H1 (cell line): Measurements from ENCODE around the gene COQ8A. TPM values are rescaled to one million over a fixed set of nuclear protein-coding genes. Genes with fewer than 3 reads are reported as not detected.

Experiments
- CTCF ChIA-PET: fragments of 300-600 bp; sonication (Branson Sonifier 250); formaldehyde crosslinking; loops from one replicate; lab custom pipeline; 2021; ENCODE audit not compliant: partially characterized antibody; lab: Charles Lee
- POLR2A ChIA-PET: fragments of 300-600 bp; sonication (Branson Sonifier 250); formaldehyde crosslinking; loops from one replicate; lab custom pipeline; 2021; ENCODE audit warnings: inconsistent platforms; ENCODE audit not compliant: partially characterized antibody; lab: Charles Lee
- DNase-seq, 2 experiments: peaks; one replicate each; pipeline versions ENCODE4 v3.0.0 to v3.0.0-alpha.2; 2010 to 2022; ENCODE audit warnings: low spot score in 2 of 2, low read depth in 1 of 2, mixed read lengths in 1 of 2
- FAIRE-seq: peaks from 2 replicates; lab custom pipeline; 2011; peaks lifted over from hg19 to GRCh38; lab: Jason Lieb, UNC
- H2AFZ ChIP-seq: 2 replicates; pipeline ENCODE4 v1.8.1; 2012; ENCODE audit warnings: low read length, inconsistent platforms
- H2AK5ac ChIP-seq: 2 replicates; pipeline ENCODE4 v1.6.1; 2013; ENCODE audit warnings: low read depth, low read length
- H2BK120ac ChIP-seq: replicated peaks from 2 replicates; pipeline ENCODE3; 2013; ENCODE audit warnings: low read depth, low read length, inconsistent platforms
- H2BK12ac ChIP-seq: 2 replicates; pipeline ENCODE4 v1.6.1; 2013; ENCODE audit warnings: low read depth, low read length
- H2BK15ac ChIP-seq: 2 replicates; pipeline ENCODE4 v1.6.1; 2013; ENCODE audit warnings: low read length
- H2BK20ac ChIP-seq: 2 replicates; pipeline ENCODE4 v1.6.1; 2013; ENCODE audit warnings: low read length
- H2BK5ac ChIP-seq: 2 replicates; pipeline ENCODE4 v1.6.1; 2013; ENCODE audit warnings: low read depth, low read length
- H3K14ac ChIP-seq: 2 replicates; pipeline ENCODE4 v1.6.1; 2013; ENCODE audit warnings: inconsistent platforms; ENCODE audit not compliant: insufficient read length
- H3K18ac ChIP-seq: 2 replicates; pipeline ENCODE4 v1.6.1; 2013; ENCODE audit warnings: low read length; ENCODE audit errors: extremely low read depth
- H3K23ac ChIP-seq: 2 replicates; pipeline ENCODE4 v1.6.1; 2013; ENCODE audit warnings: inconsistent platforms; ENCODE audit not compliant: insufficient read length
- H3K23me2 ChIP-seq: 2 replicates; pipeline ENCODE4 v1.6.1; 2013; ENCODE audit warnings: low read depth, low read length
- H3K27ac ChIP-seq: 2 replicates; pipeline ENCODE4 v1.6.1; 2011; ENCODE audit warnings: low read depth, low read length, inconsistent platforms
- H3K27me3 ChIP-seq, 4 experiments: replicated peaks in 1 of 4; 1 replicate in 1 of 4; 2 replicates in 3 of 4; pipeline versions ENCODE4 v1.6.1 to v1.8.1; 2011 to 2013; ENCODE audit warnings: low read length in 3 of 4, mild to moderate bottlenecking in 3 of 4, inconsistent platforms in 2 of 4, mixed read lengths in 2 of 4, moderate library complexity in 1 of 4; ENCODE audit not compliant: control insufficient read depth in 3 of 4, insufficient read depth in 3 of 4; ENCODE audit errors: extremely low read depth in 1 of 4
- H3K36me3 ChIP-seq, 4 experiments: 2 replicates each; pipeline versions ENCODE4 v1.6.1 to v1.8.1; 2011 to 2013; ENCODE audit warnings: mild to moderate bottlenecking in 4 of 4, low read length in 3 of 4, moderate library complexity in 2 of 4, control low read depth in 1 of 4, inconsistent platforms in 1 of 4; ENCODE audit not compliant: insufficient read depth in 4 of 4, control insufficient read depth in 2 of 4
- H3K4ac ChIP-seq: replicated peaks from 2 replicates; pipeline ENCODE3; 2013; ENCODE audit warnings: low read length, low read depth, mixed read lengths, inconsistent platforms; ENCODE audit not compliant: insufficient read length
- H3K4me1 ChIP-seq, 4 experiments: replicated peaks in 1 of 4; 1 replicate in 1 of 4; 2 replicates in 3 of 4; pipeline versions ENCODE4 v1.6.1 to v1.8.1; 2011 to 2013; ENCODE audit warnings: low read length in 3 of 4, inconsistent platforms in 2 of 4, mixed read lengths in 1 of 4; ENCODE audit not compliant: insufficient read depth in 4 of 4, control insufficient read depth in 3 of 4
- H3K4me2 ChIP-seq, 2 experiments: 2 replicates each; pipeline versions ENCODE4 v1.6.1 to v1.8.1; 2011 to 2013; ENCODE audit warnings: low read depth in 2 of 2, low read length in 2 of 2, control low read depth in 1 of 2, inconsistent platforms in 1 of 2, mild to moderate bottlenecking in 1 of 2; ENCODE audit not compliant: insufficient read depth in 1 of 2
- H3K4me3 ChIP-seq, 4 experiments: fragments of 200-600, 300-600 bp in 1 of 4; sonication (generic), shearing (Covaris generic), sonication (Bioruptor Twin) in 1 of 4; 2 replicates each; pipeline versions ENCODE4 v1.5.1 to v1.8.1; 2011 to 2016; ENCODE audit warnings: low read length in 4 of 4, low read depth in 3 of 4, control low read depth in 2 of 4, inconsistent platforms in 2 of 4, mild to moderate bottlenecking in 2 of 4, mixed read lengths in 1 of 4, moderate library complexity in 1 of 4; ENCODE audit not compliant: insufficient read depth in 2 of 4; ENCODE audit errors: extremely low read depth in 1 of 4
- H3K56ac ChIP-seq: replicated peaks from 2 replicates; pipeline ENCODE3; 2013; ENCODE audit warnings: low read depth, mild to moderate bottlenecking, mixed read lengths, low read length, inconsistent platforms; ENCODE audit not compliant: insufficient read length
- H3K79me1 ChIP-seq: 2 replicates; pipeline ENCODE4 v1.6.1; 2013; ENCODE audit warnings: low read depth, low read length, control low read depth
- H3K79me2 ChIP-seq, 2 experiments: 2 replicates each; pipeline versions ENCODE4 v1.6.1 to v1.8.1; 2012 to 2013; ENCODE audit warnings: low read length in 2 of 2, mild to moderate bottlenecking in 2 of 2, inconsistent platforms in 1 of 2; ENCODE audit not compliant: insufficient read depth in 2 of 2, control insufficient read depth in 1 of 2
- H3K9ac ChIP-seq, 4 experiments: replicated peaks in 1 of 4; 1 replicate in 1 of 4; 2 replicates in 3 of 4; pipeline versions ENCODE4 v1.6.1 to v1.8.1; 2011 to 2013; ENCODE audit warnings: low read depth in 3 of 4, low read length in 3 of 4, control low read depth in 2 of 4, mild to moderate bottlenecking in 2 of 4, moderate library complexity in 2 of 4, inconsistent platforms in 1 of 4; ENCODE audit errors: extremely low read depth in 1 of 4
- H3K9me3 ChIP-seq, 2 experiments: 2 replicates each; pipeline versions ENCODE4 v1.6.1 to v1.8.1; 2012 to 2013; ENCODE audit warnings: mild to moderate bottlenecking in 2 of 2, moderate library complexity in 2 of 2, control low read depth in 1 of 2, inconsistent platforms in 1 of 2, low read depth in 1 of 2, low read length in 1 of 2, mixed read lengths in 1 of 2; ENCODE audit not compliant: insufficient read depth in 2 of 2
- H4K20me1 ChIP-seq, 2 experiments: replicated peaks in 1 of 2; 2 replicates each; pipeline versions ENCODE3 to v1.8.1; 2011 to 2013; ENCODE audit warnings: inconsistent platforms in 2 of 2, low read length in 2 of 2, mild to moderate bottlenecking in 1 of 2; ENCODE audit not compliant: insufficient read depth in 2 of 2, control insufficient read depth in 1 of 2
- H4K5ac ChIP-seq: 2 replicates; pipeline ENCODE4 v1.6.1; 2013; ENCODE audit warnings: low read length, low read depth, mixed read lengths, inconsistent platforms; ENCODE audit not compliant: insufficient read length
- H4K8ac ChIP-seq: 2 replicates; pipeline ENCODE4 v1.8.0; 2013; ENCODE audit warnings: mild to moderate bottlenecking, moderate library complexity, low read length, inconsistent platforms; ENCODE audit not compliant: insufficient read depth; ENCODE audit errors: extremely low read depth
- H4K91ac ChIP-seq: replicated peaks from 2 replicates; pipeline ENCODE3; 2013; ENCODE audit warnings: low read length, mixed read lengths, inconsistent platforms; ENCODE audit not compliant: insufficient read length
- CTBP2 ChIP-seq: IDR thresholded peaks from 2 replicates; pipeline ENCODE4 v1.7.0; 2011; ENCODE audit warnings: borderline replicate concordance, mild to moderate bottlenecking, moderate library complexity, mixed read lengths, low read length; ENCODE audit not compliant: insufficient read depth, insufficient read length
- RBBP5 ChIP-seq: IDR thresholded peaks from 2 replicates; pipeline ENCODE4 v1.7.1; 2012; ENCODE audit warnings: low read depth, mild to moderate bottlenecking, inconsistent platforms, low read length, moderate library complexity, borderline replicate concordance
- SIN3A ChIP-seq, 2 experiments: IDR thresholded peaks in 1 of 2; conservative IDR thresholded peaks in 1 of 2; 2 replicates each; pipeline ENCODE4 v1.6.1; 2011 to 2012; ENCODE audit warnings: low read length in 2 of 2, improper control_type of control experiment in 1 of 2, low read depth in 1 of 2, mild to moderate bottlenecking in 1 of 2
- WGBS, 2 experiments: shearing (Covaris generic) in 1 of 2; methylation state at CpG; one replicate each; pipeline versions ENCODE4 v1.1.6 to v1.1.7; 2013 to 2015; ENCODE audit warnings: low lambda C conversion rate in 2 of 2, mixed read lengths in 2 of 2, inconsistent platforms in 1 of 2, low coverage in 1 of 2, missing lambda C conversion rate in 1 of 2; ENCODE audit not compliant: insufficient replicate concordance in 2 of 2, insufficient coverage in 1 of 2, insufficient read length in 1 of 2; ENCODE audit errors: extremely low coverage in 1 of 2, missing lambda C conversion rate in 1 of 2; 5-methylcytosine and 5-hydroxymethylcytosine counted together
- polyA plus RNA-seq, 7 experiments: library from polyadenylated mRNA; depleted of rRNA in 3 of 7; stranded (reverse) in 5 of 7; unstranded in 2 of 7; fragments of >200 nt in 5 of 7; fragments of 200-250 nt in 2 of 7; gene quantifications; 1 replicate in 5 of 7; 2 replicates in 1 of 7; 4 replicates in 1 of 7; pipeline versions ENCODE4 v1.2.1 to v1.2.3, GENCODE V29; 2011 to 2013; ENCODE audit warnings: missing spikeins in 2 of 7, mixed read lengths in 2 of 7
- total RNA-seq: library from RNA; stranded (reverse); fragmentation: NEBNext Ultra II Directional; extraction: Animal tissue kit (Norgen Biotek cat#: 25700); gene quantifications from 2 replicates; pipeline ENCODE4 v1.2.1, GENCODE V29; 2021

COQ8A gene
- total and polyA plus RNA-seq, 2 of the 8 experiments (the other 6 are each of a cell fraction or from before 2014, with no cell fraction given): 28.5 to 38.9 TPM

GRCh38 chr1:226983992-226984364 is 43.9 kb downstream of the COQ8A start:
- Histone ChIP-seq H3K36me3 (peaks cover 0 to 12% (median 7%) of the 10 kb centered on the region in 4 experiments; a peak in 6 of 8 replicates), H3K14ac (no peak overlapping the region)

More at GRCh38 chr1:226983992-226984364, 43.9 kb downstream of the COQ8A start:
- peaks cover 0 to 10% (median 3%) of the 10 kb centered on the region in 4 experiments; a peak in 4 of 7 replicates for H3K4me1 ChIP-seq
- 93% methylated on average over 5 of the region's 5 CpGs; no CpG with 5 or more reads in 1 of the 2 experiments for WGBS, 2 experiments
- no peak overlapping the region for H4K5ac ChIP-seq
- H4K20me1 ChIP-seq: peaks cover 4 to 6% of the 10 kb centered on the region in 2 experiments
- DNase-seq (no peak), FAIRE-seq (no peak)
- POLR2A ChIA-PET: interaction anchor here (0.7 to 2.2 kb wide), 4 partner anchors 9 to 73 kb away, joined by 3 to 8 read pairs (median 5); no protein-coding TSS in a partner anchor
- H3K4me3 ChIP-seq: no peak overlapping the region
- H4K91ac ChIP-seq: no peak overlapping the region
- no peaks in the 10 kb centered on the region for H3K79me2 ChIP-seq
- H2BK12ac ChIP-seq: no peak overlapping the region
- H3K27ac ChIP-seq: no peak overlapping the region
- H3K4ac ChIP-seq: no peak overlapping the region
- no peak overlapping the region for H2BK5ac ChIP-seq
- no peak overlapping the region for H3K4me2 ChIP-seq
- H2AK5ac ChIP-seq: no peak overlapping the region
- H3K27me3 ChIP-seq: no peaks in the 10 kb centered on the region
- no peaks in the 10 kb centered on the region for H3K79me1 ChIP-seq
- H2BK20ac ChIP-seq: no peak overlapping the region
- H3K23ac ChIP-seq: no peak overlapping the region
- no peak overlapping the region for H3K18ac ChIP-seq
- no peak overlapping the region for H2AFZ ChIP-seq
- CTCF ChIA-PET: interaction anchor here (1.3 kb wide), 1 partner anchor 26 kb away, joined by 4 read pairs; no protein-coding TSS in a partner anchor
- no peak overlapping the region for H2BK120ac ChIP-seq
- no peaks in the 10 kb centered on the region for H3K23me2 ChIP-seq
- no peak for TF ChIP-seq CTBP2
- no peak for TF ChIP-seq SIN3A (conservative IDR thresholded peaks at IDR 0.05 in 1 of 2, IDR thresholded peaks at IDR 0.05 in 1 of 2; ENCODE audit: low read depth in 1 of 2, low read length in 2 of 2)
- TF ChIP-seq RBBP5: no peak
- H3K9ac ChIP-seq: no peak overlapping the region
- no peaks in the 10 kb centered on the region for H3K9me3 ChIP-seq
- no peak overlapping the region for H3K56ac ChIP-seq
- no peak overlapping the region; the same call in 1 of the 2 replicates for H4K8ac ChIP-seq
- no peak overlapping the region for H2BK15ac ChIP-seq
